A673 (cell line): ENCODE data around the gene FETUB. TPM values are rescaled to one million over a fixed set of nuclear protein-coding genes. Genes with fewer than 3 reads are reported as not detected.

ENCODE experiments used
- BruUV-seq: library from RNA; stranded (reverse); fragments of 400-500 nt; replicated peaks from 2 replicates; lab custom pipeline; 2021; lab: Mats Ljungman, UMichigan
- CTCF ChIA-PET: fragments of 300-600 bp; sonication (Branson Sonifier 250); formaldehyde crosslinking; loops from one replicate; lab custom pipeline; 2022; ENCODE audit warnings: antibody characterized with exemption; lab: Charles Lee
- POLR2A ChIA-PET: fragments of 300-600 bp; sonication (Branson Sonifier 250); formaldehyde crosslinking; loops from one replicate; lab custom pipeline; 2022; ENCODE audit warnings: antibody characterized with exemption; ENCODE audit not compliant: low non-redundant PET; lab: Charles Lee
- DNase-seq: peaks from one replicate; pipeline ENCODE4 v3.0.0-alpha.2; 2015; ENCODE audit warnings: low spot score
- H3K27ac ChIP-seq: fragments of 200-600 bp; sonication (generic); 2 replicates; pipeline ENCODE4 v1.5.1; 2016; ENCODE audit warnings: mixed run types, low read depth, mild to moderate bottlenecking, mixed read lengths, antibody characterized with exemption, low read length; ENCODE audit not compliant: poor library complexity, severe bottlenecking
- H3K27me3 ChIP-seq: fragments of 200-600 bp; sonication (generic); replicated peaks from 2 replicates; pipeline ENCODE4 v1.6.1; 2017; ENCODE audit warnings: mixed run types, low read depth, mild to moderate bottlenecking, mixed read lengths, antibody characterized with exemption, low read length; ENCODE audit not compliant: insufficient read depth, poor library complexity
- H3K36me3 ChIP-seq: fragments of 200-600 bp; sonication (generic); 2 replicates; pipeline ENCODE4 v1.6.1; 2016; ENCODE audit warnings: mixed run types, mild to moderate bottlenecking, mixed read lengths, antibody characterized with exemption, low read length; ENCODE audit not compliant: insufficient read depth, poor library complexity, severe bottlenecking
- H3K4me1 ChIP-seq: fragments of 200-600 bp; sonication (generic); 2 replicates; pipeline ENCODE4 v1.6.1; 2017; ENCODE audit warnings: mixed run types, mild to moderate bottlenecking, mixed read lengths, antibody characterized with exemption, low read length; ENCODE audit not compliant: insufficient read depth, poor library complexity, severe bottlenecking
- H3K4me3 ChIP-seq: fragments of 200-600 bp; sonication (generic); 2 replicates; pipeline ENCODE4 v1.5.1; 2016; ENCODE audit warnings: low read depth, mixed run types, mild to moderate bottlenecking, mixed read lengths, low read length; ENCODE audit not compliant: poor library complexity, severe bottlenecking
- H3K9me3 ChIP-seq: fragments of 200-600 bp; sonication (generic); 2 replicates; pipeline ENCODE4 v1.6.1; 2016; ENCODE audit warnings: mixed run types, low read depth, mild to moderate bottlenecking, mixed read lengths, antibody characterized with exemption, low read length; ENCODE audit not compliant: poor library complexity, severe bottlenecking
- CTCF ChIP-seq: fragments of 300-800, 200-600 bp; sonication (generic); conservative IDR thresholded peaks from 2 replicates; pipeline ENCODE4 v1.5.1; 2017; ENCODE audit warnings: low read depth, mild to moderate bottlenecking, antibody characterized with exemption, low read length, moderate library complexity, mixed read lengths
- EZH2 ChIP-seq: fragments of 200-600 bp; sonication (generic); IDR thresholded peaks from 2 replicates; pipeline ENCODE4 v1.6.1; 2017; ENCODE audit warnings: borderline replicate concordance, low read depth, mild to moderate bottlenecking, mixed read lengths, antibody characterized with exemption, low read length; ENCODE audit not compliant: poor library complexity, severe bottlenecking
- intact Hi-C: fragments of 100-400 bp; cut with micrococcal nuclease; formaldehyde crosslinking; loops from one replicate; pipeline ENCODE4 v1.10.0; 2022; ENCODE audit not compliant: unreplicated experiment
- total RNA-seq: library from RNA; stranded (reverse); gene quantifications from 2 replicates; pipeline ENCODE4 v1.2.3, GENCODE V29; 2021

FETUB gene
- total RNA-seq, 1 experiment from 2014 or later, result not detected

GRCh38 chr3:186605078-186605477, 35.1 kb upstream of the FETUB start:
- TF ChIP-seq CTCF, result no peak

GRCh38 chr3:186605561-186606545, 34.3 kb upstream of the FETUB start:
- ChIA-PET CTCF (no interaction called here), POLR2A (no interaction called here)
- DNase-seq, result no peak
- BruUV-seq, result no TSS peak
- H3K4me1 ChIP-seq, result no peaks in the 10 kb centered on the region
- no peak overlapping the region for H3K27ac ChIP-seq
- H3K36me3 ChIP-seq, result no peaks in the 10 kb centered on the region
- H3K4me3 ChIP-seq, result no peak overlapping the region
- no peaks in the 10 kb centered on the region for H3K9me3 ChIP-seq
- no peak for TF ChIP-seq EZH2
- TF ChIP-seq CTCF, result no peak
- intact Hi-C loops, result no loop called here
- H3K27me3 ChIP-seq, result no peaks in the 10 kb centered on the region

More at GRCh38 chr3:186605078-186605477, 35.1 kb upstream of the FETUB start:
- BruUV-seq, result no TSS peak
- H3K4me1 ChIP-seq, result no peaks in the 10 kb centered on the region
- no peaks in the 10 kb centered on the region for H3K9me3 ChIP-seq
- no peak overlapping the region for H3K4me3 ChIP-seq
- DNase-seq, result no peak
- ChIA-PET POLR2A (no interaction called here), CTCF (no interaction called here)
- intact Hi-C loops, result no loop called here
- no peak overlapping the region for H3K27ac ChIP-seq
- no peaks in the 10 kb centered on the region for H3K36me3 ChIP-seq
- H3K27me3 ChIP-seq, result no peaks in the 10 kb centered on the region

GRCh38 chr3:186608624-186609215, 31.5 kb upstream of the FETUB start:
- TF ChIP-seq EZH2, result no peak
- TF ChIP-seq CTCF, result no peak
- H3K36me3 ChIP-seq, result no peaks in the 10 kb centered on the region
- DNase-seq, result no peak
- H3K27me3 ChIP-seq, result no peaks in the 10 kb centered on the region
- CTCF ChIA-PET, result no interaction called here
- no TSS peak for BruUV-seq
- H3K9me3 ChIP-seq, result no peaks in the 10 kb centered on the region
- H3K4me1 ChIP-seq, result peaks cover 13% of the 10 kb centered on the region
- intact Hi-C loops, result no loop called here
- no peak overlapping the region for H3K27ac ChIP-seq
- POLR2A ChIA-PET, result no interaction called here
- no peak overlapping the region for H3K4me3 ChIP-seq
